ENCODE data around the gene MAGED1. TPM values are rescaled to one million over a fixed set of nuclear protein-coding genes. Genes with fewer than 3 reads are reported as not detected.

The MAGED1 gene
- total RNA-seq, 1 donor: 17.2 TPM

Other genes starting within 250 kb of the MAGED1 start
- gene CENPVL2, start 210.8 kb upstream of the MAGED1 start, total RNA-seq: not detected
- gene CENPVL1, start 183.1 kb upstream of the MAGED1 start, total RNA-seq: not detected
- 5.2 TPM for gene GSPT2, start 150.2 kb upstream of the MAGED1 start, total RNA-seq
- gene MAGED4B, start 175.6 kb downstream of the MAGED1 start, total RNA-seq: 0.42 TPM